H1 (cell line): ENCODE data around the gene IL27RA. TPM values are rescaled to one million over a fixed set of nuclear protein-coding genes. Genes with fewer than 3 reads are reported as not detected.

ENCODE experiments used
- ASH2L ChIP-seq: fragments of 200-600, 300-600 bp; sonication (generic); IDR thresholded peaks from one replicate; pipeline ENCODE4 v1.7.1; 2017; ENCODE audit warnings: low read length
- BACH1 ChIP-seq: IDR thresholded peaks from 2 replicates; pipeline ENCODE4 v1.6.1; 2012; ENCODE audit warnings: low read length, improper control_type of control experiment
- CBX5 ChIP-seq: fragments of 300-800, 300-1000 bp; sonication (generic); IDR thresholded peaks from 2 replicates; pipeline ENCODE4 v1.7.1; 2016; ENCODE audit warnings: antibody characterized with exemption, low read length, low read depth
- EGR1 ChIP-seq: IDR thresholded peaks from 2 replicates; pipeline ENCODE4 v1.6.1; 2011; ENCODE audit warnings: low read depth, low read length, borderline replicate concordance
- EZH2 ChIP-seq: fragments of 200-600 bp; sonication (generic); IDR thresholded peaks from 2 replicates; pipeline ENCODE4 v1.7.1; 2012; ENCODE audit warnings: low read depth, mild to moderate bottlenecking, moderate library complexity, low read length, inconsistent platforms; ENCODE audit not compliant: severe bottlenecking
- FOSL1 ChIP-seq: IDR thresholded peaks from 2 replicates; pipeline ENCODE4 v1.6.1; 2011; ENCODE audit warnings: mild to moderate bottlenecking, low read depth, low read length, moderate library complexity; ENCODE audit not compliant: insufficient read depth
- GABPA ChIP-seq: IDR thresholded peaks from 2 replicates; pipeline ENCODE4 v1.6.1; 2011; ENCODE audit warnings: mild to moderate bottlenecking, low read length, moderate library complexity, borderline replicate concordance; ENCODE audit not compliant: insufficient read depth
- HDAC2 ChIP-seq, 2 experiments: fragments of 300-600 bp in 1 of 2; sonication (generic) in 1 of 2; IDR thresholded peaks; 2 replicates each; pipeline ENCODE4 v1.6.1; 2011 to 2012; ENCODE audit warnings: low read depth in 2 of 2, low read length in 2 of 2, mild to moderate bottlenecking in 2 of 2, moderate library complexity in 2 of 2, borderline replicate concordance in 1 of 2, inconsistent platforms in 1 of 2
- KDM1A ChIP-seq: fragments of 200-600, 300-600 bp; sonication (generic); IDR thresholded peaks from 2 replicates; pipeline ENCODE4 v1.7.1; 2016; ENCODE audit warnings: mild to moderate bottlenecking, low read length, borderline replicate concordance
- KDM4A ChIP-seq: IDR thresholded peaks from one replicate; pipeline ENCODE4 v1.7.1; 2012; ENCODE audit warnings: low read depth, mild to moderate bottlenecking, moderate library complexity, low read length, inconsistent platforms; ENCODE audit not compliant: severe bottlenecking
- PHF8 ChIP-seq: fragments of 200-600 bp; sonication (generic); conservative IDR thresholded peaks from 2 replicates; pipeline ENCODE4 v1.7.1; 2012; ENCODE audit warnings: low read depth, mild to moderate bottlenecking, inconsistent platforms, low read length, moderate library complexity
- POLR2A ChIP-seq, 2 experiments: IDR thresholded peaks; 1 replicate in 1 of 2; 2 replicates in 1 of 2; pipeline ENCODE4 v1.6.1; 2011; ENCODE audit warnings: low read depth in 2 of 2, low read length in 2 of 2, mild to moderate bottlenecking in 2 of 2; ENCODE audit errors: control extremely low read depth in 1 of 2
- RBBP5 ChIP-seq: IDR thresholded peaks from 2 replicates; pipeline ENCODE4 v1.7.1; 2012; ENCODE audit warnings: low read depth, mild to moderate bottlenecking, inconsistent platforms, low read length, moderate library complexity, borderline replicate concordance
- SIX5 ChIP-seq: IDR thresholded peaks from 2 replicates; pipeline ENCODE4 v1.6.1; 2011; ENCODE audit warnings: mild to moderate bottlenecking, low read depth, low read length
- TAF1 ChIP-seq: IDR thresholded peaks from 2 replicates; pipeline ENCODE4 v1.6.1; 2011; ENCODE audit warnings: mild to moderate bottlenecking, low read depth, low read length
- TAF7 ChIP-seq: optimal IDR thresholded peaks from 2 replicates; pipeline ENCODE3; 2011; ENCODE audit warnings: low read depth, mild to moderate bottlenecking, inconsistent platforms, low read length, moderate library complexity, borderline replicate concordance
- polyA plus RNA-seq, 7 experiments: library from polyadenylated mRNA; depleted of rRNA in 3 of 7; stranded (reverse) in 5 of 7; unstranded in 2 of 7; fragments of >200 nt in 5 of 7; fragments of 200-250 nt in 2 of 7; gene quantifications; 1 replicate in 5 of 7; 2 replicates in 1 of 7; 4 replicates in 1 of 7; pipeline versions ENCODE4 v1.2.1 to v1.2.3, GENCODE V29; 2011 to 2013; ENCODE audit warnings: missing spikeins in 2 of 7, mixed read lengths in 2 of 7
- total RNA-seq: library from RNA; stranded (reverse); fragmentation: NEBNext Ultra II Directional; extraction: Animal tissue kit (Norgen Biotek cat#: 25700); gene quantifications from 2 replicates; pipeline ENCODE4 v1.2.1, GENCODE V29; 2021
- TF ChIP-seq, protein P1 (sequence below): IDR thresholded peaks from 2 replicates; pipeline ENCODE4 v1.6.1; 2012; ENCODE audit warnings: inconsistent platforms
- TF ChIP-seq, protein P2 (sequence below): IDR thresholded peaks from 2 replicates; pipeline ENCODE4 v1.6.1; 2012; ENCODE audit warnings: inconsistent platforms

The IL27RA gene
- total and polyA plus RNA-seq, 2 of the 8 experiments (the other 6 are each of a cell fraction or from before 2014, with no cell fraction given) = 9.9 to 14.7 TPM

DNA sequence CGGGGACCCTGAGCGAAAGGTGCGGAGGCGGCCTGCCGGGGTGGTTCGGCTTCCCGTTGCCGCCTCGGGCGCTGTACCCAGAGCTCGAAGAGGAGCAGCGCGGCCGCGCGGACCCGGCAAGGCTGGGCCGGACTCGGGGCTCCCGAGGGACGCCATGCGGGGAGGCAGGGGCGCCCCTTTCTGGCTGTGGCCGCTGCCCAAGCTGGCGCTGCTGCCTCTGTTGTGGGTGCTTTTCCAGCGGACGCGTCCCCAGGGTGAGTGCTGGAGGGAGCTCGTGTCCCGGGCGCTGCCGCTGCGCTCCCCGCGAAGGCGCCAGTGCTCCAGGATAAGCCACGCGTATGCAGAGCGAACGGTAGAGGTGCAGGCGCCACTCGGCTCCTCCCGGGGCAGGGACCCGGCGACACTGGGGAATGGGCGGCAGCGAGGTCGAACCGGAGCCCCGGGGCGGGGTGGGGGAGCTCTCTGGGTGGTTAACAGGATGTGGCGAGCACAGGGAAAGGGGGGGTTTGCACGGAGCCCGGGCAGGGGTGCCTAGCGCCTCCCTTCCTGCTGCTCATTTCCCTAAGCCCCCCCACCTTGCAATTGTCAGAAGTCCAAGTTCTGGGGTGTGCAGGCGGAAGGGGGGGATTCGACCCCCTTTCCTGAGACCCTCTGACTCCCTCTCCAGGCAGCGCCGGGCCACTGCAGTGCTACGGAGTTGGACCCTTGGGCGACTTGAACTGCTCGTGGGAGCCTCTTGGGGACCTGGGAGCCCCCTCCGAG is at the start of gene IL27RA (continued):
- no peak for TF ChIP-seq CBX5
- TF ChIP-seq, protein P1, sequence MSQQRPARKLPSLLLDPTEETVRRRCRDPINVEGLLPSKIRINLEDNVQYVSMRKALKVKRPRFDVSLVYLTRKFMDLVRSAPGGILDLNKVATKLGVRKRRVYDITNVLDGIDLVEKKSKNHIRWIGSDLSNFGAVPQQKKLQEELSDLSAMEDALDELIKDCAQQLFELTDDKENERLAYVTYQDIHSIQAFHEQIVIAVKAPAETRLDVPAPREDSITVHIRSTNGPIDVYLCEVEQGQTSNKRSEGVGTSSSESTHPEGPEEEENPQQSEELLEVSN = peak; percentile 48
- TF ChIP-seq TAF7 = peak; percentile 33
- TF ChIP-seq KDM4A = peak; percentile 88
- TF ChIP-seq, protein P2, sequence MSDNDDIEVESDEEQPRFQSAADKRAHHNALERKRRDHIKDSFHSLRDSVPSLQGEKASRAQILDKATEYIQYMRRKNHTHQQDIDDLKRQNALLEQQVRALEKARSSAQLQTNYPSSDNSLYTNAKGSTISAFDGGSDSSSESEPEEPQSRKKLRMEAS = peak; percentile 34; the same call in 1 of the 2 replicates
- peak; percentile 58 for TF ChIP-seq PHF8
- no peak for TF ChIP-seq SIX5
- peak; percentile 82; the same call in 1 of the 2 replicates for TF ChIP-seq RBBP5
- peak; percentile 81 for TF ChIP-seq ASH2L
- TF ChIP-seq TAF1 = peak; percentile 40; the same call in 1 of the 2 replicates
- 0 out of 4 replicates have a peak, but pooled peaks of 1 of the 2 experiments have one; percentile 4 for TF ChIP-seq HDAC2 (IDR thresholded peaks at IDR 0.05; ENCODE audit: borderline replicate concordance in 1 of 2, low read depth in 2 of 2, low read length in 2 of 2)
- 0 out of 2 replicates have a peak, but pooled peaks have one; percentile 16 for TF ChIP-seq BACH1
- no peak for TF ChIP-seq GABPA
- no peak for TF ChIP-seq FOSL1
- TF ChIP-seq POLR2A (IDR thresholded peaks at IDR 0.05; ENCODE audit: control extremely low read depth in 1 of 2, low read depth in 2 of 2, low read length in 2 of 2) = no peak
- no peak for TF ChIP-seq EZH2
- no peak for TF ChIP-seq KDM1A
- TF ChIP-seq EGR1 = peak; percentile 35; the same call in 1 of the 2 replicates
